HL-60/S4 treated with retinoic acid at 250 ng/mL for 4 days and 3 days (cell line): ENCODE measurements around the gene CDYL.
"Not testable (repeated sequence)": the region's sequence is repeated elsewhere in the genome, so short reads cannot be mapped to it uniquely, and the experiment has no call there.

Source experiments
- in situ Hi-C: fragments of 300-500 bp; cut with MboI; formaldehyde crosslinking; loops from 2 replicates; pipeline ENCODE4 v1.7.0; 2022; ENCODE audit warnings: low sequenced_read_pairs

CDYL gene

GRCh38 chr6:4829089-4829488 lies 52.9 kb downstream of the CDYL start:
- in situ Hi-C loops: no loop called here

GRCh38 chr6:4835540-4835939 lies 59.3 kb downstream of the CDYL start:
- in situ Hi-C loops: not testable (repeated sequence)

- in situ Hi-C loops: no loop called here
These were observed 64.0 kb downstream of the CDYL start for GRCh38 chr6:4840169-4840568.

GRCh38 chr6:4844108-4844507 lies 67.9 kb downstream of the CDYL start:
- in situ Hi-C loops: no loop called here

- in situ Hi-C loops: no loop called here
These were observed 70.2 kb downstream of the CDYL start for GRCh38 chr6:4846387-4846786.

- in situ Hi-C loops: no loop called here
These were observed 72.3 kb downstream of the CDYL start for GRCh38 chr6:4848382-4849068.

- in situ Hi-C loops: no loop called here
These were observed 73.2 kb downstream of the CDYL start for GRCh38 chr6:4849226-4850022.

- in situ Hi-C loops: no loop called here
These were observed 74.8 kb downstream of the CDYL start for GRCh38 chr6:4851035-4851434.

GRCh38 chr6:4852186-4852585 lies 76.0 kb downstream of the CDYL start:
- in situ Hi-C loops: not testable (repeated sequence)

- in situ Hi-C loops: no loop called here
These were observed 76.7 kb downstream of the CDYL start for GRCh38 chr6:4852938-4853337.

GRCh38 chr6:4853349-4853748 lies 77.1 kb downstream of the CDYL start:
- in situ Hi-C loops: no loop called here

GRCh38 chr6:4853782-4854511 lies 77.7 kb downstream of the CDYL start:
- in situ Hi-C loops: no loop called here

- in situ Hi-C loops: no loop called here
These were observed 80.6 kb downstream of the CDYL start for GRCh38 chr6:4856785-4857184.

- in situ Hi-C loops: no loop called here
These were observed 82.2 kb downstream of the CDYL start for GRCh38 chr6:4858194-4859015.

GRCh38 chr6:4860387-4860786 lies 84.2 kb downstream of the CDYL start:
- in situ Hi-C loops: no loop called here

GRCh38 chr6:4861564-4861963 lies 85.4 kb downstream of the CDYL start:
- in situ Hi-C loops: no loop called here

- in situ Hi-C loops: no loop called here
These were observed 88.3 kb downstream of the CDYL start for GRCh38 chr6:4864519-4864918.

- in situ Hi-C loops: not testable (repeated sequence)
These were observed 88.8 kb downstream of the CDYL start for GRCh38 chr6:4865006-4865405.

GRCh38 chr6:4870821-4871494 lies 94.8 kb downstream of the CDYL start:
- in situ Hi-C loops: no loop called here

GRCh38 chr6:4871825-4872224 lies 95.6 kb downstream of the CDYL start:
- in situ Hi-C loops: no loop called here
